GM12878 (cell line): ENCODE data around the gene RAPGEF1. TPM values are rescaled to one million over a fixed set of nuclear protein-coding genes. Genes with fewer than 3 reads are reported as not detected.

Source experiments
- ATAC-seq: fragments of 200-7000 bp; cut with Tn5 transposase; 3 replicates; pipeline ENCODE4 v1.9.1; 2020; ENCODE audit warnings: mild to moderate bottlenecking, moderate library complexity
- BruUV-seq: library from RNA; stranded (reverse); fragments of 400-500 nt; replicated peaks from 2 replicates; lab custom pipeline; 2021; lab: Mats Ljungman, UMichigan
- CTCF ChIA-PET: fragments of 300-600 bp; sonication (Branson Sonifier 250); formaldehyde crosslinking; extraction: SDS; loops from one replicate; lab custom pipeline; 2021; ENCODE audit warnings: inconsistent platforms; lab: Yijun Ruan, JAX
- POLR2A ChIA-PET: fragments of 350-600 bp; formaldehyde crosslinking; extraction: SDS; loops from one replicate; lab custom pipeline; 2021; ENCODE audit warnings: inconsistent platforms; lab: Charles Lee
- RAD21 ChIA-PET: fragments of 300-600 bp; sonication (Branson Sonifier 250); formaldehyde crosslinking; loops from one replicate; lab custom pipeline; 2023; ENCODE audit warnings: antibody characterized with exemption; ENCODE audit not compliant: unreplicated experiment; lab: Charles Lee
- SMC1A ChIA-PET: fragments of 300-600 bp; sonication (Branson Sonifier 250); formaldehyde crosslinking; loops from one replicate; lab custom pipeline; 2023; ENCODE audit not compliant: unreplicated experiment, uncharacterized antibody; lab: Charles Lee
- DNase-seq: peaks from one replicate; pipeline ENCODE4 v3.0.0-alpha.2; 2011; ENCODE audit warnings: low read depth, low spot score
- FAIRE-seq: peaks from 3 replicates; lab custom pipeline; 2011; peaks lifted over from hg19 to GRCh38; lab: Jason Lieb, UNC
- H2AFZ ChIP-seq: 2 replicates; pipeline ENCODE4 v1.6.0; 2011; ENCODE audit warnings: low read depth, low read length, control low read depth; ENCODE audit not compliant: control insufficient read depth
- H3K27ac ChIP-seq: 2 replicates; pipeline ENCODE4 v1.5.1; 2011; ENCODE audit warnings: control low read depth; ENCODE audit not compliant: control insufficient read depth, insufficient read depth
- H3K27me3 ChIP-seq, 2 experiments: replicated peaks in 1 of 2; 2 replicates each; pipeline versions ENCODE4 v1.6.0 to v1.6.1; 2011; ENCODE audit warnings: low read length in 1 of 2; ENCODE audit not compliant: control insufficient read depth in 2 of 2, insufficient read depth in 2 of 2
- H3K36me3 ChIP-seq, 2 experiments: 2 replicates each; pipeline ENCODE4 v1.5.1; 2011; ENCODE audit warnings: low read length in 1 of 2; ENCODE audit not compliant: control insufficient read depth in 2 of 2, insufficient read depth in 2 of 2
- H3K4me1 ChIP-seq: 2 replicates; pipeline ENCODE4 v1.6.1; 2011; ENCODE audit warnings: mild to moderate bottlenecking, low read length, moderate library complexity, mixed read lengths; ENCODE audit not compliant: control insufficient read depth, insufficient read depth
- H3K4me2 ChIP-seq: 2 replicates; pipeline ENCODE4 v1.6.0; 2011; ENCODE audit warnings: control low read depth; ENCODE audit not compliant: control insufficient read depth, insufficient read depth
- H3K4me3 ChIP-seq: fragments of 200-600 bp; sonication (generic); 2 replicates; pipeline ENCODE4 v1.5.1; 2016
- H3K79me2 ChIP-seq: 2 replicates; pipeline ENCODE4 v1.6.0; 2011; ENCODE audit warnings: low read length; ENCODE audit not compliant: control insufficient read depth, insufficient read depth
- H3K9ac ChIP-seq: 2 replicates; pipeline ENCODE4 v1.8.0; 2011; ENCODE audit warnings: low read length, control low read depth, mixed read lengths; ENCODE audit not compliant: control insufficient read depth, insufficient read depth
- H3K9me3 ChIP-seq: replicated peaks from 3 replicates; pipeline ENCODE4 v1.5.1; 2011; ENCODE audit warnings: mild to moderate bottlenecking, low read length; ENCODE audit not compliant: control insufficient read depth, insufficient read depth
- H4K20me1 ChIP-seq: 2 replicates; pipeline ENCODE4 v1.6.0; 2011; ENCODE audit not compliant: control insufficient read depth, insufficient read depth
- CBX5 ChIP-seq: sonication (generic); IDR thresholded peaks from 2 replicates; pipeline ENCODE4 v1.6.1; 2016; ENCODE audit warnings: low read depth, moderate library complexity, mild to moderate bottlenecking, inconsistent platforms
- FOXM1 ChIP-seq: IDR thresholded peaks from 2 replicates; pipeline ENCODE4 v1.6.1; 2012; ENCODE audit warnings: low read depth, mild to moderate bottlenecking, inconsistent platforms, low read length, moderate library complexity
- KAT2A ChIP-seq: conservative IDR thresholded peaks from 2 replicates; pipeline ENCODE4 v1.6.1; 2011; ENCODE audit warnings: low read depth, low read length; ENCODE audit not compliant: control insufficient read depth
- LARP7 ChIP-seq: fragments of 450-650 bp; IDR thresholded peaks from 2 replicates; pipeline ENCODE4 v1.6.1; 2017; ENCODE audit warnings: mild to moderate bottlenecking
- NFIC ChIP-seq: IDR thresholded peaks from 2 replicates; pipeline ENCODE4 v1.6.1; 2012; ENCODE audit warnings: low read depth, mild to moderate bottlenecking, inconsistent platforms, low read length, moderate library complexity
- NRF1 ChIP-seq: conservative IDR thresholded peaks from 2 replicates; pipeline ENCODE4 v1.6.1; 2011; ENCODE audit warnings: mild to moderate bottlenecking, low read depth, low read length, improper control_type of control experiment
- RELA ChIP-seq: fragments of 450-650 bp; IDR thresholded peaks from 2 replicates; pipeline ENCODE4 v1.8.0; 2014; ENCODE audit warnings: borderline replicate concordance; ENCODE audit not compliant: partially characterized antibody
- SIN3A ChIP-seq: IDR thresholded peaks from 2 replicates; pipeline ENCODE4 v1.6.1; 2012; ENCODE audit warnings: low read depth, low read length, improper control_type of control experiment
- SIX5 ChIP-seq: IDR thresholded peaks from 2 replicates; pipeline ENCODE4 v1.6.1; 2011; ENCODE audit warnings: mild to moderate bottlenecking, low read depth, low read length, moderate library complexity; ENCODE audit not compliant: severe bottlenecking
- STAT3 ChIP-seq: IDR thresholded peaks from 2 replicates; pipeline ENCODE4 v1.6.1; 2011; ENCODE audit warnings: low read depth, low read length, improper control_type of control experiment
- TARDBP ChIP-seq: IDR thresholded peaks from 2 replicates; pipeline ENCODE4 v1.6.1; 2016; ENCODE audit warnings: borderline replicate concordance
- TCF12 ChIP-seq: IDR thresholded peaks from 2 replicates; pipeline ENCODE4 v1.6.1; 2011; ENCODE audit warnings: low read depth, mild to moderate bottlenecking, low read length
- YY1 ChIP-seq: IDR thresholded peaks from 2 replicates; pipeline ENCODE4 v1.6.1; 2011; ENCODE audit warnings: low read depth, mild to moderate bottlenecking, low read length
- WGBS: methylation state at CpG from one replicate; pipeline ENCODE4 v1.1.6; 2016; ENCODE audit warnings: low lambda C conversion rate; ENCODE audit not compliant: insufficient replicate concordance, insufficient coverage; ENCODE audit errors: missing lambda C conversion rate; 5-methylcytosine and 5-hydroxymethylcytosine counted together
- in situ Hi-C: fragments of 300-500 bp; cut with MboI; formaldehyde crosslinking; loops from 9 replicates; pipeline ENCODE4 v1.14.3; 2018; ENCODE audit warnings: mixed read lengths
- intact Hi-C: fragments of 100-400 bp; cut with micrococcal nuclease; formaldehyde crosslinking; loops from one replicate; pipeline ENCODE4 v1.14.2; 2022; ENCODE audit not compliant: unreplicated experiment
- polyA plus RNA-seq, 11 experiments: library from polyadenylated mRNA; depleted of rRNA in 4 of 11; unstranded in 6 of 11; stranded (reverse) in 5 of 11; fragments of >200 nt; fragmentation: Nextera tagmentation in 4 of 11; fragmentation: Illumina TruSeq in 1 of 11; extraction: Ambion mirVana in 4 of 11; extraction: Trizol in 1 of 11; gene quantifications; 1 replicate in 1 of 11; 2 replicates in 10 of 11; pipeline versions ENCODE4 v1.2.1 to v1.2.3, GENCODE V29; 2011 to 2016; ENCODE audit warnings: inconsistent platforms in 2 of 11, missing spikeins in 2 of 11, low read depth in 1 of 11
- total RNA-seq, 4 experiments: library from RNA; depleted of rRNA in 3 of 4; stranded (reverse); fragments of >200 nt in 3 of 4; fragmentation: Illumina TruSeq in 1 of 4; extraction: Trizol in 1 of 4; gene quantifications; 2 replicates each; pipeline versions ENCODE4 v1.2.1 to v1.2.3, GENCODE V29; 2013 to 2021
- TF ChIP-seq, protein P1 (sequence below): fragments of 450-650 bp; formaldehyde crosslinking; IDR thresholded peaks from 2 replicates; pipeline ENCODE4 v1.4.0; 2022; ENCODE audit warnings: mild to moderate bottlenecking, moderate library complexity

The RAPGEF1 gene
- total and polyA plus RNA-seq, 10 of the 15 experiments (the other 5 are each of a cell fraction or from before 2014, with no cell fraction given): 0.42 to 113 (median 45.9) TPM

DNA sequence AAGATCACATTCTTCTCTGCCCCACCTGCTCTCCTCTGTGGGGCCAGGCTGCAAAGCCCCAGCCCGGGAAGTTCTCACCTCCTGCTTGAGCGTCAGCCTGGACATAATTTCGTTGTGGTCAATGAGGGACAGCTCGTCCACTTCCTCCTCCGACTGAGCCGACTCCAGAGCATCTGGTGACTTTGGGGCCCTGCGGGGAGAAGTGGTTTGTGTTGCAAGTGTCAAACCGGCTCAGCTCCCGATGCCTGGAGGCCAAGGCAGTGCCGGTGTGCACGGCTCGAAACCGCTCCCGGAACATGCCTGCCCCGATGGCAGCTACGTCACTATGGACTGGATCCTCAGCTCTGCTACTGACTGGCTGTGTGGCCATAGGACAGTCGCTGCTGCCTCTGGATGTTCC lies 141.8 kb downstream of the RAPGEF1 start:
- Histone ChIP-seq H3K4me1 (no peaks in the 10 kb centered on the region), H3K9me3 (no peaks in the 10 kb centered on the region), H3K4me3 (no peak overlapping the region), H3K9ac (no peak overlapping the region), H3K27ac (no peak overlapping the region), H2AFZ (no peak overlapping the region), H3K4me2 (no peak overlapping the region), H3K36me3 (peaks cover 44 to 52% of the 10 kb centered on the region in 2 experiments), H3K79me2 (no peaks in the 10 kb centered on the region), H4K20me1 (no peaks in the 10 kb centered on the region), H3K27me3 (no peaks in the 10 kb centered on the region)
- no peak for DNase-seq
- ChIA-PET SMC1A (interaction anchor here (1.0 to 1.1 kb wide), 2 partner anchors 11 to 25 kb away, joined by 3 read pairs; no protein-coding TSS in a partner anchor), CTCF (no interaction called here), RAD21 (no interaction called here), POLR2A (no interaction called here)
- in situ Hi-C loops: loop anchor here (25.0 kb wide), 1 partner anchor 639 kb away; no protein-coding TSS in a partner anchor
- TF ChIP-seq RELA: no peak
- no peak for TF ChIP-seq TARDBP
- no peak for TF ChIP-seq SIX5
- no peak for TF ChIP-seq FOXM1
- TF ChIP-seq YY1: no peak
- no peak for TF ChIP-seq TCF12
- no TSS peak for BruUV-seq
- ATAC-seq: no peak
- no peak for FAIRE-seq
- intact Hi-C loops: no loop called here
- 91% methylated on average over 17 of the region's 17 CpGs for WGBS

DNA sequence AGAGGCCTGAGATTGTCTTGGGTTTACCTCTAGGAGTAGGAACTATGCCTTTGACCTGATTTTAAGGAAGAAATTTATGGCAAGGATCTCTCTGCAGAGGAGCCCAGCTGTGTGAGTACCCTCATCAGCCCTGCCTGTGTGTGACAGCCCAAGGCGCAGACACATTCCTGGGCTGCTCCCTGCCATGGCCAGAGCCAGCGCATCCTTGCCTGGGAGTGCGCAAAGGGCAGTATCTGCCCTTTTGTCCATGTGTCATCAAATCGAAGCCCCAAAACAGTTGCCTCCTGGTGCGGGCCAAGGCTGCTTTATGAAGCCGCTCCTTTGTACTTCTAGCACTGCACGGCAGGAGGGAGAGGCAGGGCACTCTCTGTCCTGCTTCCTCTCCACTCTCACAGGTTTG lies 142.6 kb downstream of the RAPGEF1 start:
- no peak for FAIRE-seq
- SMC1A ChIA-PET: no interaction called here
- H3K4me3 ChIP-seq: no peak overlapping the region
- no peaks in the 10 kb centered on the region for H3K27me3 ChIP-seq
- no peak for ATAC-seq
- POLR2A ChIA-PET: no interaction called here
- DNase-seq: no peak
- RAD21 ChIA-PET: no interaction called here
- in situ Hi-C loops: loop anchor here (25.0 kb wide), 1 partner anchor 640 kb away; no protein-coding TSS in a partner anchor
- intact Hi-C loops: no loop called here
- H3K36me3 ChIP-seq: peaks cover 43 to 44% of the 10 kb centered on the region in 2 experiments
- CTCF ChIA-PET: no interaction called here
- BruUV-seq: no TSS peak
- no peak overlapping the region for H2AFZ ChIP-seq
- WGBS: 99% methylated on average over 7 of the region's 7 CpGs
- no peaks in the 10 kb centered on the region for H3K9me3 ChIP-seq
- no peak for TF ChIP-seq STAT3
- TF ChIP-seq KAT2A: no peak
- no peak for TF ChIP-seq CBX5
- TF ChIP-seq NRF1: no peak
- TF ChIP-seq NFIC: no peak
- TF ChIP-seq, protein P1, sequence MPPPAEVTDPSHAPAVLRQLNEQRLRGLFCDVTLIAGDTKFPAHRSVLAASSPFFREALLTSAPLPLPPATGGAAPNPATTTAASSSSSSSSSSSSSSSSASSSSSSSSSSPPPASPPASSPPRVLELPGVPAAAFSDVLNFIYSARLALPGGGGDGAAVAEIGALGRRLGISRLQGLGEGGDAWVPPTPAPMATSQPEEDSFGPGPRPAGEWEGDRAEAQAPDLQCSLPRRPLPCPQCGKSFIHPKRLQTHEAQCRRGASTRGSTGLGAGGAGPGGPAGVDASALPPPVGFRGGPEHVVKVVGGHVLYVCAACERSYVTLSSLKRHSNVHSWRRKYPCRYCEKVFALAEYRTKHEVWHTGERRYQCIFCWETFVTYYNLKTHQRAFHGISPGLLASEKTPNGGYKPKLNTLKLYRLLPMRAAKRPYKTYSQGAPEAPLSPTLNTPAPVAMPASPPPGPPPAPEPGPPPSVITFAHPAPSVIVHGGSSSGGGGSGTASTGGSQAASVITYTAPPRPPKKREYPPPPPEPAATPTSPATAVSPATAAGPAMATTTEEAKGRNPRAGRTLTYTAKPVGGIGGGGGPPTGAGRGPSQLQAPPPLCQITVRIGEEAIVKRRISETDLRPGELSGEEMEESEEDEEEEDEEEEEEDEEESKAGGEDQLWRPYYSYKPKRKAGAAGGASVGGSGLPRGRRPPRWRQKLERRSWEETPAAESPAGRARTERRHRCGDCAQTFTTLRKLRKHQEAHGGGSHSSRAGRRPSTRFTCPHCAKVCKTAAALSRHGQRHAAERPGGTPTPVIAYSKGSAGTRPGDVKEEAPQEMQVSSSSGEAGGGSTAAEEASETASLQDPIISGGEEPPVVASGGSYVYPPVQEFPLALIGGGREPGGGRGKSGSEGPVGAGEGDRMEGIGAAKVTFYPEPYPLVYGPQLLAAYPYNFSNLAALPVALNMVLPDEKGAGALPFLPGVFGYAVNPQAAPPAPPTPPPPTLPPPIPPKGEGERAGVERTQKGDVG: no peak
- TF ChIP-seq SIN3A: no peak
- no peak for TF ChIP-seq LARP7
- TF ChIP-seq, all 136 proteins: peak for 0
- Histone ChIP-seq H3K9ac (no peak overlapping the region), H3K27ac (no peak overlapping the region), H3K4me2 (no peak overlapping the region), H4K20me1 (no peaks in the 10 kb centered on the region), H3K4me1 (no peaks in the 10 kb centered on the region), H3K79me2 (no peaks in the 10 kb centered on the region)
